ENCODE results near the gene ADGRF5.

Gene ADGRF5

GRCh38 chr6:46953921-46954320, 32.2 kb upstream of the ADGRF5 start:
- H3K4me3 ChIP-seq = no peak overlapping the region
- peaks cover 0 to 10% (median 0%) of the 10 kb centered on the region in 4 donors for H3K4me1 ChIP-seq
- no peak overlapping the region for H3K27ac ChIP-seq
- DNase-seq = no peak
- H3K9me3 ChIP-seq = no peaks in the 10 kb centered on the region
- intact Hi-C loops (cut with DNase I; ENCODE audit: low total_unique reads) = no loop called here
- H3K36me3 ChIP-seq = no peaks in the 10 kb centered on the region
- TF ChIP-seq CTCF (IDR thresholded peaks at IDR 0.05) = no peak
- no peaks in the 10 kb centered on the region for H3K27me3 ChIP-seq

- Histone ChIP-seq H3K9me3 (no peaks in the 10 kb centered on the region), H3K27me3 (no peaks in the 10 kb centered on the region), H3K4me3 (no peak overlapping the region), H3K4me1 (peaks cover 0 to 10% (median 0%) of the 10 kb centered on the region in 4 donors), H3K36me3 (no peaks in the 10 kb centered on the region), H3K27ac (no peak overlapping the region)
- intact Hi-C loops (cut with DNase I; ENCODE audit: low total_unique reads) = no loop called here
- peak; percentile 42 to 71 for DNase-seq
- TF ChIP-seq CTCF (IDR thresholded peaks at IDR 0.05) = no peak
Observed at GRCh38 chr6:46949632-46950280, 28.0 kb upstream of the ADGRF5 start.

GRCh38 chr6:46948699-46949098, 27.0 kb upstream of the ADGRF5 start:
- DNase-seq = no peak
- no peak overlapping the region for H3K4me3 ChIP-seq

DNA sequence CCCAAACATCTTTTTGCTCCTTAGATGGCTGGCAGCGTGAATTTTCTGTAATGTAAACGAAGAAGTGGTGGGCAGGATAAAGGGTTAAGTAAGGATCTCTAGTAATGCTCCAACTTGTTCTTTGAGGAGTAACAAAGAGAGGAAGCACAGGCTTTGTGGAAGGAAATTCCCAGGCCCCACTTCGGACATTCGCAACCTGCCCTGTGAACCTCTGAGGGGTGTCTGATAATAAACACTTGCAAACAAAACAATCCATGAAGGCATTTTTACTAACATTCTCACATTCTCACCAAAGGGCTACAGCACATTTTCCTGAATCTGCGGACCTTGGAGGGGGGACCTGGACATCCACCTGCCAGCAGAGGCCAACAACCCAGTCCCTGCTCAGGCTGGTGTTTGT, 25.8 kb upstream of the ADGRF5 start:
- Histone ChIP-seq H3K4me3 (no peak overlapping the region), H3K4me1 (peaks cover 0 to 10% (median 0%) of the 10 kb centered on the region in 4 donors), H3K27ac (no peak overlapping the region), H3K9me3 (no peaks in the 10 kb centered on the region), H3K36me3 (no peaks in the 10 kb centered on the region), H3K27me3 (no peaks in the 10 kb centered on the region)
- no peak for TF ChIP-seq CTCF (IDR thresholded peaks at IDR 0.05)
- intact Hi-C loops (cut with DNase I; ENCODE audit: low total_unique reads) = no loop called here
- no peak for DNase-seq

More at GRCh38 chr6:46948699-46949098, 27.0 kb upstream of the ADGRF5 start:
- no peaks in the 10 kb centered on the region for H3K36me3 ChIP-seq
- no peak overlapping the region for H3K27ac ChIP-seq
- intact Hi-C loops (cut with DNase I; ENCODE audit: low total_unique reads) = no loop called here
- H3K4me1 ChIP-seq = peaks cover 0 to 10% (median 0%) of the 10 kb centered on the region in 4 donors
- H3K27me3 ChIP-seq = no peaks in the 10 kb centered on the region
- no peaks in the 10 kb centered on the region for H3K9me3 ChIP-seq
- no peak for TF ChIP-seq CTCF (IDR thresholded peaks at IDR 0.05)

DNA sequence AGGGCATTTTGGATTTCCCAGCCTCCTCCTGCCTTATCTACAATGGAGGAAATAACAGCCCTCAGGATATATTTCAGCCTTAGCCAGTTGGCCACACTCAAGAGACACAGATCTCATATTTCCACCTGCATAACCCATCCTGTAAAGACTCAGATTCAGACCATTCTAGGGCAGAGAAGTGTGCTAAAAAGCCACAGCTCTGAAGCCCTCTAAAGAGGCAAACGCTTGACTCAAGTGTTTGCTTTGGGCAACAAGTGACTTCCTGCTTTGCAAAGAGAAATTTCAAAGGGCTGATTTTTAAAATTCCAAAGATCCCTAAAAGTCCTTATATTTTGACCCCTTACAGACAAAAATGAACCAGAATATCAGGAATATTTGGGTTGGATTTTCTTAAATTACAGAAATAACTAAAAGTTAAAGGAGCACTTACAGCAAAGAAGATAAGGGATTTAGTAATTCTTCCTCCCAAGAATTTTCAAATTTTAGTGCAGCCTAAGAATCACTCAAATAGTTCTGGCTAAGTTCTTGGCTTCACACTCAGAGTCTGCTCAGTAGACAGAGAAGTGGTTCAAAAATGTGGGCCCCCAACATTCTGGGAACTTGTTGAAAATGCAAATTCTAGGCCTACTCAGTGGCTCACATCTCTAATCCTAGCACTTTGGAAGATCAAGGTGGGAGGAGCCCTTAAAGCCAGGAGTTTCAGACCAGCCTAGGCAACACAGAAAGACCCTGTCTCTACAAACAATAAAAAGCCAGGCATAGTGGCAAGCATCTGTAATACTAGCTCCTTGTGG, 18.9 kb upstream of the ADGRF5 start:
- H3K4me3 ChIP-seq = no peak overlapping the region
- no peak for DNase-seq
- no peaks in the 10 kb centered on the region for H3K4me1 ChIP-seq
- no peak overlapping the region for H3K27ac ChIP-seq
- H3K27me3 ChIP-seq = no peaks in the 10 kb centered on the region
- no peak for TF ChIP-seq CTCF (IDR thresholded peaks at IDR 0.05)
- no peaks in the 10 kb centered on the region for H3K9me3 ChIP-seq
- no peaks in the 10 kb centered on the region for H3K36me3 ChIP-seq
- intact Hi-C loops (cut with DNase I; ENCODE audit: low total_unique reads) = no loop called here

All from tibial artery (tissue), 4 donors.